ENCODE results near the gene LEFTY2. TPM values are rescaled to one million over a fixed set of nuclear protein-coding genes. Genes with fewer than 3 reads are reported as not detected.
A peak's percentile ranks its signal among the peaks of the same experiment; 100 is the strongest.

The LEFTY2 gene
- total and polyA plus RNA-seq, 9 of the 15 experiments (the other 6 are each of a cell fraction or from before 2014, with no cell fraction given): 0.04 to 0.14 TPM; not detected in 7

DNA sequence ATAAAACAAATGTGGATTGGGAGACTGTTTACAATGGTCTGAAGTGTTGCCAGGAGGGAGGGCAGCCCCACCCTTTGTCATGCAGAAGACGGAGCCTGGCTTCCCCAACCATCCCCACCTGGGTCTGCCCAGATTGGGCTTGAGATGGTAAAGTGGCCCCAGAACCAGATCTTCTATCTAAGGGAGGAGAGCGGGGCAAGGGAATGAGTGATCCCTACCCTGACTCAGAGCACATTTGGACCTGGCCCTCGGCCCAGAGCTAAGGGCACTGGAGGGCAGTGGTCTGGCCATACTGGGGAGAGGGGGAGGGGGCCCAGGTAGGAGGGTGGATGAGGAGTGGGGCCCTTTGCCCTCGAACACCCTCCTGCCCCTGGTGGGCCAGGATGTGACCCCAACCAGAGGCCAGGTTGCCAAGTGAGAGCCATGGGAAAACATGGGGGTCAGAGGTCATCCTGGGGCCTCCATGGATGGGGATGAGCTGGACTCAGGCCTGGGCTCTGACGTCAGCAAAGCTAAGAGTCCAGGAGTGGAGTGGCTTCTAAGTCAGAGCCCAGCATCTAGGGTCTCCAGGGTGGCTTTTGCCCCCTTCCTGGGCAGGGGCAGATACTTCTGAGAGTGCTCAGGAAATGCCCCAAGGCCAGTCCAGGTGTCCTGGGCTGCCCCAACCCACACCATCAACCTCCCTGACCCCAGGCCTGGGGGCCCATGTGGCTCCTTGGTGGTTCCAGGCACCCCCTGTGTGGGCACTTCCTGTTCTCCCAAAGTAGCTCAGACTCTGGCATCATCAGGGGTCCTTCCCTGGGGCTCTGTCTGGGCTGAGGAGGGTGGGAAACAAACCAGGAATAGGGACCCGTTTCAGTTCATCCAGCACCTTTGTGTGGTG is 50.4 kb downstream of the LEFTY2 start:
- ATAC-seq: no peak; the same call in 2 of the 3 replicates
- H2AFZ ChIP-seq (ENCODE audit: low read depth, low read length): peak overlapping the region; percentile 35; the same call in 1 of the 2 replicates
- H4K20me1 ChIP-seq (replicated peaks; ENCODE audit: control insufficient read depth, insufficient read depth, low read length): no peaks in the 10 kb centered on the region
- H3K36me3 ChIP-seq (ENCODE audit: control insufficient read depth, insufficient read depth, low read length): no peaks in the 10 kb centered on the region
- no peaks in the 10 kb centered on the region for H3K79me2 ChIP-seq (ENCODE audit: control insufficient read depth, insufficient read depth, low read length)
- ChIA-PET POLR2A (interaction anchor here (0.6 to 1.9 kb wide), 2 partner anchors 8 to 91 kb away, joined by 3 to 8 read pairs; no protein-coding TSS in a partner anchor), CTCF (ENCODE audit: low intra/inter-chr PET ratio) (no interaction called here)
- peak overlapping the region in 1 of 2 experiments; percentile 49; a peak in 2 of 4 replicates for H3K9ac ChIP-seq (ENCODE audit: insufficient read depth in 1 of 2, low read depth in 2 of 2, low read length in 2 of 2)
- H3K4me1 ChIP-seq (replicated peaks in 1 of 2; ENCODE audit: control insufficient read depth in 2 of 2, insufficient read depth in 2 of 2, low read length in 2 of 2): peaks cover 0 to 27% of the 10 kb centered on the region in 2 experiments; a peak in 3 of 5 replicates
- H3K4me2 ChIP-seq (ENCODE audit: insufficient read depth, low read length): no peak overlapping the region
- no peak overlapping the region for H3K27ac ChIP-seq (ENCODE audit: extremely low read depth, low read depth, low read length)
- FAIRE-seq: no peak
- no peak overlapping the region for H3K4me3 ChIP-seq
- TF ChIP-seq KAT2B (IDR thresholded peaks at IDR 0.05; ENCODE audit: low read depth, low read length): no peak
- 0 out of 2 replicates have a peak, but pooled peaks have one; percentile 9 for TF ChIP-seq SPI1 (IDR thresholded peaks at IDR 0.05; ENCODE audit: borderline replicate concordance, low read depth, low read length)
- TF ChIP-seq JUNB (CRISPR knock-in tag; conservative IDR thresholded peaks at IDR 0.05): no peak
- no peak; the same call in 1 of the 2 replicates for TF ChIP-seq NR2C2 (CRISPR knock-in tag; IDR thresholded peaks at IDR 0.05)
- TF ChIP-seq NR2C2 (tag; IDR thresholded peaks at IDR 0.05): peak; percentile 60; the same call in 1 of the 2 replicates
- TF ChIP-seq OTX1 (CRISPR knock-in tag; IDR thresholded peaks at IDR 0.05): no peak
- peak; percentile 18; the same call in 1 of the 2 replicates for TF ChIP-seq CREM (IDR thresholded peaks at IDR 0.05; ENCODE audit: low read depth)
- no peak for TF ChIP-seq ZNF146 (CRISPR knock-in tag; IDR thresholded peaks at IDR 0.05; ENCODE audit: unreplicated experiment)
- TF ChIP-seq ZNF764 (CRISPR knock-in tag; IDR thresholded peaks at IDR 0.05; ENCODE audit: low read depth): no peak
- no peak for TF ChIP-seq ZKSCAN3 (CRISPR knock-in tag; IDR thresholded peaks at IDR 0.05)
- TF ChIP-seq NR2C1 (IDR thresholded peaks at IDR 0.05): peak; percentile 72
- peak; percentile 80 for TF ChIP-seq NR2C1 (tag; IDR thresholded peaks at IDR 0.05)
- no peak for TF ChIP-seq RBM17 (IDR thresholded peaks at IDR 0.05; ENCODE audit: borderline replicate concordance, low read depth, low read length)
- no peak for TF ChIP-seq ATF1 (CRISPR knock-in tag; IDR thresholded peaks at IDR 0.05)
- TF ChIP-seq ATF1 (tag; IDR thresholded peaks at IDR 0.05): peak; percentile 25; the same call in 1 of the 2 replicates
- TF ChIP-seq, protein P1, sequence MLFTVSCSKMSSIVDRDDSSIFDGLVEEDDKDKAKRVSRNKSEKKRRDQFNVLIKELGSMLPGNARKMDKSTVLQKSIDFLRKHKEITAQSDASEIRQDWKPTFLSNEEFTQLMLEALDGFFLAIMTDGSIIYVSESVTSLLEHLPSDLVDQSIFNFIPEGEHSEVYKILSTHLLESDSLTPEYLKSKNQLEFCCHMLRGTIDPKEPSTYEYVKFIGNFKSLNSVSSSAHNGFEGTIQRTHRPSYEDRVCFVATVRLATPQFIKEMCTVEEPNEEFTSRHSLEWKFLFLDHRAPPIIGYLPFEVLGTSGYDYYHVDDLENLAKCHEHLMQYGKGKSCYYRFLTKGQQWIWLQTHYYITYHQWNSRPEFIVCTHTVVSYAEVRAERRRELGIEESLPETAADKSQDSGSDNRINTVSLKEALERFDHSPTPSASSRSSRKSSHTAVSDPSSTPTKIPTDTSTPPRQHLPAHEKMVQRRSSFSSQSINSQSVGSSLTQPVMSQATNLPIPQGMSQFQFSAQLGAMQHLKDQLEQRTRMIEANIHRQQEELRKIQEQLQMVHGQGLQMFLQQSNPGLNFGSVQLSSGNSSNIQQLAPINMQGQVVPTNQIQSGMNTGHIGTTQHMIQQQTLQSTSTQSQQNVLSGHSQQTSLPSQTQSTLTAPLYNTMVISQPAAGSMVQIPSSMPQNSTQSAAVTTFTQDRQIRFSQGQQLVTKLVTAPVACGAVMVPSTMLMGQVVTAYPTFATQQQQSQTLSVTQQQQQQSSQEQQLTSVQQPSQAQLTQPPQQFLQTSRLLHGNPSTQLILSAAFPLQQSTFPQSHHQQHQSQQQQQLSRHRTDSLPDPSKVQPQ (CRISPR knock-in tag; IDR thresholded peaks at IDR 0.05; ENCODE audit: borderline replicate concordance): no peak
- no peak for TF ChIP-seq TAF9B (IDR thresholded peaks at IDR 0.05; ENCODE audit: partially characterized antibody)
- DNase-seq (ENCODE audit: extremely low read depth in 1 of 4, low spot score in 3 of 4): no peak
- H3K9me3 ChIP-seq (replicated peaks; ENCODE audit: control insufficient read depth, insufficient read depth, low read depth, low read length): no peaks in the 10 kb centered on the region
- BruUV-seq (replicated peaks): no TSS peak
- in situ Hi-C loops (cut with MboI) (no loop called here), intact Hi-C loops (cut with micrococcal nuclease) (no loop called here)
- H3K27me3 ChIP-seq (ENCODE audit: control insufficient read depth in 2 of 2, insufficient read depth in 2 of 2, low read length in 2 of 2): no peaks in the 10 kb centered on the region
- peaks cover 3% of the 10 kb centered on the region for H3K9me1 ChIP-seq (ENCODE audit: control insufficient read depth, insufficient read depth, low read length)
- 47% methylated on average over 6 of the region's 6 CpGs for WGBS (ENCODE audit: insufficient coverage, low coverage, missing lambda C conversion rate)
